ENCODE results near the gene ALDH7A1. TPM values are rescaled to one million over a fixed set of nuclear protein-coding genes. Genes with fewer than 3 reads are reported as not detected.
"Not testable (repeated sequence)": the region's sequence is repeated elsewhere in the genome, so short reads cannot be mapped to it uniquely, and the experiment has no call there.

Gene ALDH7A1
- total RNA-seq, 1 donor from 2014 or later, result 119 TPM

DNA sequence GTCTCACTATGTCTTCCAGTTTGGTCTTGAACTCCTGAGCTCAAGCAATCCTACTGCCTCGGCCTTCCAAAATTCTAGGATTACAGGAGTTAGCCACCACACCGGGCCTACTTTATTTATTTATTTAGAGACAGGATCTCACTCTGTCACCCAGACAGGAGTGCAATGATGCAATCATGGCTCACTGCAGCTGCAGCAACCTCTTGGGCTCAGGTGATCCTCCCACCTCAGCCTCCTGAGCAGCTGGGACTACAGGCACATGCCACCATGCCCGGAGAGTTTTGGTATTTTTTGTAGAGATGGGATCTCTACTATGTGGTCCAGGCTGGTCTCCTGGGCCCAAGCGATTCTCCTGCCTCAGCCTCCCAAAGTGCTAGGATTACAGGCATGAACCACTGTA is 38.5 kb upstream of the ALDH7A1 start:
- Mint-ChIP-seq H3K36me3 (no peaks in the 10 kb centered on the region), H3K4me1 (no peaks in the 10 kb centered on the region), H3K4me3 (no peak overlapping the region), H3K27ac (no peak overlapping the region), H3K27me3 (ENCODE audit: low read depth) (peaks cover 3% of the 10 kb centered on the region), H3K9me3 (no peaks in the 10 kb centered on the region)
- no peak for DNase-seq (ENCODE audit: low spot score in 2 of 2, unreplicated experiment in 2 of 2)
- TF ChIP-seq, protein P1, sequence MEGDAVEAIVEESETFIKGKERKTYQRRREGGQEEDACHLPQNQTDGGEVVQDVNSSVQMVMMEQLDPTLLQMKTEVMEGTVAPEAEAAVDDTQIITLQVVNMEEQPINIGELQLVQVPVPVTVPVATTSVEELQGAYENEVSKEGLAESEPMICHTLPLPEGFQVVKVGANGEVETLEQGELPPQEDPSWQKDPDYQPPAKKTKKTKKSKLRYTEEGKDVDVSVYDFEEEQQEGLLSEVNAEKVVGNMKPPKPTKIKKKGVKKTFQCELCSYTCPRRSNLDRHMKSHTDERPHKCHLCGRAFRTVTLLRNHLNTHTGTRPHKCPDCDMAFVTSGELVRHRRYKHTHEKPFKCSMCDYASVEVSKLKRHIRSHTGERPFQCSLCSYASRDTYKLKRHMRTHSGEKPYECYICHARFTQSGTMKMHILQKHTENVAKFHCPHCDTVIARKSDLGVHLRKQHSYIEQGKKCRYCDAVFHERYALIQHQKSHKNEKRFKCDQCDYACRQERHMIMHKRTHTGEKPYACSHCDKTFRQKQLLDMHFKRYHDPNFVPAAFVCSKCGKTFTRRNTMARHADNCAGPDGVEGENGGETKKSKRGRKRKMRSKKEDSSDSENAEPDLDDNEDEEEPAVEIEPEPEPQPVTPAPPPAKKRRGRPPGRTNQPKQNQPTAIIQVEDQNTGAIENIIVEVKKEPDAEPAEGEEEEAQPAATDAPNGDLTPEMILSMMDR (IDR thresholded peaks at IDR 0.05; ENCODE audit: unreplicated experiment), result no peak

DNA sequence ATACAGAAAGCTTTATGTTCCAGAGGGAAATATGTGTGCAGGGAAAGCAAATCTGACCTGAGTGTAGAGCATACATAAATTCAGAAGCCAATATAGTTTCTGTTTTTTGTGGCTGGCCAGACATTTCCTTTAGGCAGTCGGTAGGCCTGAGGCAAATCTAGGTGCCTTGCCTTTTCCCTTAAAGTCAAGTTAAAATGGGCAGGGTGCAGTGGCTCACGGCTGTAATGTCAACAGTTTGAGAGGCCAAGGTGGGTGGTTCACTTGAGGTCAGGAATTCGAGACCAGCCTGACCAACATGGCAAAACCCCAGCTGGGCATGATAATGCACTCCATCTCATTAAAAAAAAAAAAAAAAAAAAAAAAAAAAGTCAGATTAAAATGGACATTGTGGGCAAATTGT is 36.9 kb upstream of the ALDH7A1 start:
- H3K36me3 Mint-ChIP-seq, result peaks cover 4% of the 10 kb centered on the region
- H3K4me1 Mint-ChIP-seq, result no peaks in the 10 kb centered on the region
- peaks cover 3% of the 10 kb centered on the region for H3K27me3 Mint-ChIP-seq (ENCODE audit: low read depth)
- no peaks in the 10 kb centered on the region for H3K9me3 Mint-ChIP-seq
- DNase-seq (ENCODE audit: low spot score in 2 of 2, unreplicated experiment in 2 of 2), result no peak
- TF ChIP-seq, protein P1 (IDR thresholded peaks at IDR 0.05; ENCODE audit: unreplicated experiment), result no peak
- H3K4me3 Mint-ChIP-seq, result no peak overlapping the region
- H3K27ac Mint-ChIP-seq, result no peak overlapping the region

DNA sequence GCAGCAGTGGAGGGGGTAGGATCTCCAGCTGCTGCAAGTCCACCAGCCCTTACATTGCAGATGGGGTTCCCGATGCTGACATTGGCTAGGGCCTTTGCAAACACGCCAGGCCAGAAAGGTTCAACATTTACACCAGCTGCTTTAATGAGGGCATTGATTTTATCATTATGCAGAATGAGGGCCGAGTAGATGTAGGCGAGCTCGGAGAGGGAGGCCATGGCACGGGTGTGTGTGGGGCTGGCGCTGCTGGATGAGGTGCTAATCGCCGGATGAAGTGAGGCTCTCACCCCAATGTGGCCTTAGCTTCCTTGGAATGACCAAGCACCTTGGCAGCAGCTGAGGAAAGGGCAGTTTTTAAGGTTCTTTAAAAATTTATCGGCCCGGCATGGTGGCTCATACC is 33.1 kb upstream of the ALDH7A1 start:
- no peaks in the 10 kb centered on the region for H3K27me3 Mint-ChIP-seq (ENCODE audit: low read depth)
- TF ChIP-seq, protein P1 (IDR thresholded peaks at IDR 0.05; ENCODE audit: unreplicated experiment), result no peak
- H3K4me1 Mint-ChIP-seq, result no peaks in the 10 kb centered on the region
- H3K36me3 Mint-ChIP-seq, result peaks cover 20% of the 10 kb centered on the region
- no peak overlapping the region for H3K27ac Mint-ChIP-seq
- no peak overlapping the region for H3K4me3 Mint-ChIP-seq
- H3K9me3 Mint-ChIP-seq, result no peaks in the 10 kb centered on the region
- no peak for DNase-seq (ENCODE audit: low spot score in 2 of 2, unreplicated experiment in 2 of 2)

DNA sequence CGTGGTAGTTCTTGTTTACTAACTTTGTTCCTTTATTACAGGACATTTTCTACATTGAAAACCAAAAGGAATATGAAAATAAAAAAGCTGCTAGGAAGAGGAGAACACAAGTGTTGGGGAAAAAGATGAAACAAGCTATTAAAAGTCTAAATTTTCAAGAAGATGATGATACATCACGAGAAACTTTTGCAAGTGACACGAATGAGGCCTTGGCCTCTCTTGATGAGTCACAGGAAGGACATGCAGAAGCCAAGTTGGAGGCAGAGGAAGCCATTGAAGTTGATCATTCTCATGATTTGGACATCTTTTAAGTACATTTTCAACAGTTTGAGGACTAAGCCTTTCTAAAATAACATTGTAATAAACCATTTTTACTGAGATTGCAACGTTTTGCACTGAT is 29.5 kb upstream of the ALDH7A1 start:
- TF ChIP-seq, protein P1 (IDR thresholded peaks at IDR 0.05; ENCODE audit: unreplicated experiment), result no peak
- peaks cover 21% of the 10 kb centered on the region for H3K36me3 Mint-ChIP-seq
- DNase-seq (ENCODE audit: low spot score in 2 of 2, unreplicated experiment in 2 of 2), result no peak
- no peak overlapping the region for H3K4me3 Mint-ChIP-seq
- no peaks in the 10 kb centered on the region for H3K27me3 Mint-ChIP-seq (ENCODE audit: low read depth)
- no peaks in the 10 kb centered on the region for H3K4me1 Mint-ChIP-seq
- H3K27ac Mint-ChIP-seq, result no peak overlapping the region
- no peaks in the 10 kb centered on the region for H3K9me3 Mint-ChIP-seq

DNA sequence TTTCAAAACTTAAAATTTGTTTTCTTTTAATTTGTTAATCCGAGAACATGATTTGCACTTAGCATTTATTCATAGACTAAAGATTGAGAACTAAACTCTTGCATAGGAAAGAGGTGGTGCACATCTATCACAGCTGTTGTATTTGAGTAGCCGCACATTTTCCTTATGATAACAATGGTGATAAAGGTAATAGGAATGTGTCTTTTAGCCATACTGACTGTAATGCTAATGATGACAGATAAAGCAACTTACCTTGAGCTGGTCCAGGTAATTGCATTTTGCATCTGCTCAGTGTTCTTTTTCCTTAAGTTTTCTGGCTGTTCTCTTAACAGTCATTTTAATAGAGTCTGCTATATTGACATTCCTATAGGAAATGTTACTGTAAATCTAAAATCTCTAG is 24.8 kb upstream of the ALDH7A1 start:
- H3K4me3 Mint-ChIP-seq, result no peak overlapping the region
- no peaks in the 10 kb centered on the region for H3K27me3 Mint-ChIP-seq (ENCODE audit: low read depth)
- no peak overlapping the region for H3K27ac Mint-ChIP-seq
- no peaks in the 10 kb centered on the region for H3K9me3 Mint-ChIP-seq
- H3K4me1 Mint-ChIP-seq, result no peaks in the 10 kb centered on the region
- TF ChIP-seq, protein P1 (IDR thresholded peaks at IDR 0.05; ENCODE audit: unreplicated experiment), result no peak
- DNase-seq (ENCODE audit: low spot score in 2 of 2, unreplicated experiment in 2 of 2), result no peak
- H3K36me3 Mint-ChIP-seq, result peaks cover 30% of the 10 kb centered on the region

DNA sequence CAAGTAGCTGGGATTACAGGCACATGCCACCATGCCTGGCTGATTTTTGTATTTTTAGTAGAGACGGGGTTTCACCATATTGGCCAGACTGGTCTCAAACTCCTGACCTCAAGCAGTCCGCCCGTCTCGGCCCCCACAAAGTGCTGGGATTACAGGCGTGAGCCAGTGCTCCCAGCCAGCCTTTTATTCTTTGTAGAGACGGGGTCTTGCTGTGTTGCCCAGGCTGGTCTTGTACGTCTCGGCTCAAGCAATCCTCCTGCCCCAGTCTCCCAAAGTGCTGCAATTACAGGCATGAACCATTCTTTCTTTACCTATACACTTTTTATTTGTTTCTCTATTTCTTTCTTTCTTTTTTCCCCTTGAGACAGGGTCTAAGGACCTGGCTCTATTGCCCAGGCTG is 22.6 kb upstream of the ALDH7A1 start:
- H3K4me1 Mint-ChIP-seq; DNase-seq (ENCODE audit: low spot score in 2 of 2, unreplicated experiment in 2 of 2); H3K9me3 Mint-ChIP-seq; H3K27me3 Mint-ChIP-seq (ENCODE audit: low read depth); H3K27ac Mint-ChIP-seq; H3K4me3 Mint-ChIP-seq: not testable (repeated sequence)
- peaks cover 23% of the 10 kb centered on the region for H3K36me3 Mint-ChIP-seq

Measured in mesothelial cell of epicardium (in vitro differentiated cells).